A673 (cell line): ENCODE measurements around the gene ZNF765. TPM values are rescaled to one million over a fixed set of nuclear protein-coding genes. Genes with fewer than 3 reads are reported as not detected.
"Not testable (repeated sequence)": the region's sequence is repeated elsewhere in the genome, so short reads cannot be mapped to it uniquely, and the experiment has no call there.

Source experiments
- BruUV-seq: library from RNA; stranded (reverse); fragments of 400-500 nt; replicated peaks from 2 replicates; lab custom pipeline; 2021; lab: Mats Ljungman, UMichigan
- CTCF ChIA-PET: fragments of 300-600 bp; sonication (Branson Sonifier 250); formaldehyde crosslinking; loops from one replicate; lab custom pipeline; 2022; ENCODE audit warnings: antibody characterized with exemption; lab: Charles Lee
- POLR2A ChIA-PET: fragments of 300-600 bp; sonication (Branson Sonifier 250); formaldehyde crosslinking; loops from one replicate; lab custom pipeline; 2022; ENCODE audit warnings: antibody characterized with exemption; ENCODE audit not compliant: low non-redundant PET; lab: Charles Lee
- DNase-seq: peaks from one replicate; pipeline ENCODE4 v3.0.0-alpha.2; 2015; ENCODE audit warnings: low spot score
- H3K27ac ChIP-seq: fragments of 200-600 bp; sonication (generic); 2 replicates; pipeline ENCODE4 v1.5.1; 2016; ENCODE audit warnings: mixed run types, low read depth, mild to moderate bottlenecking, mixed read lengths, antibody characterized with exemption, low read length; ENCODE audit not compliant: poor library complexity, severe bottlenecking
- H3K27me3 ChIP-seq: fragments of 200-600 bp; sonication (generic); replicated peaks from 2 replicates; pipeline ENCODE4 v1.6.1; 2017; ENCODE audit warnings: mixed run types, low read depth, mild to moderate bottlenecking, mixed read lengths, antibody characterized with exemption, low read length; ENCODE audit not compliant: insufficient read depth, poor library complexity
- H3K36me3 ChIP-seq: fragments of 200-600 bp; sonication (generic); 2 replicates; pipeline ENCODE4 v1.6.1; 2016; ENCODE audit warnings: mixed run types, mild to moderate bottlenecking, mixed read lengths, antibody characterized with exemption, low read length; ENCODE audit not compliant: insufficient read depth, poor library complexity, severe bottlenecking
- H3K4me1 ChIP-seq: fragments of 200-600 bp; sonication (generic); 2 replicates; pipeline ENCODE4 v1.6.1; 2017; ENCODE audit warnings: mixed run types, mild to moderate bottlenecking, mixed read lengths, antibody characterized with exemption, low read length; ENCODE audit not compliant: insufficient read depth, poor library complexity, severe bottlenecking
- H3K4me3 ChIP-seq: fragments of 200-600 bp; sonication (generic); 2 replicates; pipeline ENCODE4 v1.5.1; 2016; ENCODE audit warnings: low read depth, mixed run types, mild to moderate bottlenecking, mixed read lengths, low read length; ENCODE audit not compliant: poor library complexity, severe bottlenecking
- H3K9me3 ChIP-seq: fragments of 200-600 bp; sonication (generic); 2 replicates; pipeline ENCODE4 v1.6.1; 2016; ENCODE audit warnings: mixed run types, low read depth, mild to moderate bottlenecking, mixed read lengths, antibody characterized with exemption, low read length; ENCODE audit not compliant: poor library complexity, severe bottlenecking
- CTCF ChIP-seq: fragments of 300-800, 200-600 bp; sonication (generic); conservative IDR thresholded peaks from 2 replicates; pipeline ENCODE4 v1.5.1; 2017; ENCODE audit warnings: low read depth, mild to moderate bottlenecking, antibody characterized with exemption, low read length, moderate library complexity, mixed read lengths
- EZH2 ChIP-seq: fragments of 200-600 bp; sonication (generic); IDR thresholded peaks from 2 replicates; pipeline ENCODE4 v1.6.1; 2017; ENCODE audit warnings: borderline replicate concordance, low read depth, mild to moderate bottlenecking, mixed read lengths, antibody characterized with exemption, low read length; ENCODE audit not compliant: poor library complexity, severe bottlenecking
- intact Hi-C: fragments of 100-400 bp; cut with micrococcal nuclease; formaldehyde crosslinking; loops from one replicate; pipeline ENCODE4 v1.10.0; 2022; ENCODE audit not compliant: unreplicated experiment
- total RNA-seq: library from RNA; stranded (reverse); gene quantifications from 2 replicates; pipeline ENCODE4 v1.2.3, GENCODE V29; 2021

ZNF765 gene
- total RNA-seq, 1 experiment from 2014 or later: 10.4 TPM

GRCh38 chr19:53423680-53424079, 28.7 kb downstream of the ZNF765 start:
- intact Hi-C loops, H3K9me3 ChIP-seq, POLR2A ChIA-PET, BruUV-seq, H3K27ac ChIP-seq, H3K27me3 ChIP-seq, H3K36me3 ChIP-seq, CTCF ChIA-PET, H3K4me3 ChIP-seq, H3K4me1 ChIP-seq: not testable (repeated sequence)
- peak; percentile 61 for DNase-seq
- peak; percentile 34; the same call in 1 of the 2 replicates for TF ChIP-seq CTCF

GRCh38 chr19:53424968-53425597, 30.1 kb downstream of the ZNF765 start:
- POLR2A ChIA-PET: interaction anchor here (0.6 kb wide), 1 partner anchor 699 kb away, joined by 4 read pairs; no protein-coding TSS in a partner anchor

GRCh38 chr19:53431399-53432087, 36.6 kb downstream of the ZNF765 start, which contains the start of gene ZNF761:
ZNF761 (plus strand) TSS chr19:53431984; CDS start chr19:53447269, 15,285 bp downstream.
- ChIA-PET CTCF (no interaction called here), POLR2A (no interaction called here)
- no peaks in the 10 kb centered on the region for H3K27me3 ChIP-seq
- H3K4me1 ChIP-seq: no peaks in the 10 kb centered on the region
- intact Hi-C loops: no loop called here
- DNase-seq: peak; percentile 92
- H3K4me3 ChIP-seq: peak within 1 kb of the TSS; percentile 91
- H3K36me3 ChIP-seq: peaks cover 17% of the 10 kb centered on the region
- peak within 1 kb of the TSS; percentile 83 for H3K27ac ChIP-seq
- H3K9me3 ChIP-seq: no peaks in the 10 kb centered on the region
- no peak for TF ChIP-seq EZH2
- 0 out of 2 replicates have a peak, but pooled peaks have one; percentile 27 for TF ChIP-seq CTCF
- BruUV-seq: no TSS peak

More at GRCh38 chr19:53424968-53425597, 30.1 kb downstream of the ZNF765 start:
- Histone ChIP-seq H3K27me3 (no peaks in the 10 kb centered on the region), H3K4me3 (no peak overlapping the region), H3K9me3 (no peaks in the 10 kb centered on the region), H3K36me3 (no peaks in the 10 kb centered on the region), H3K27ac (no peak overlapping the region), H3K4me1 (no peaks in the 10 kb centered on the region)
- no TSS peak for BruUV-seq
- intact Hi-C loops: loop anchor here (5.0 kb wide), 1 partner anchor 322 kb away; no protein-coding TSS in a partner anchor
- TF ChIP-seq EZH2: no peak
- peak; percentile 79 for TF ChIP-seq CTCF
- peak; percentile 75 for DNase-seq
- CTCF ChIA-PET: interaction anchor here (0.7 kb wide), 1 partner anchor 858 kb away, joined by 6 read pairs; no protein-coding TSS in a partner anchor
